Stimulated activated CD4-positive, alpha-beta T cell treated with anti-CD3 and anti-CD28 coated beads, Interleukin-1b, Interleukin-23, amount 100 ng/mL, for 24 hours (primary cell): Measurements from ENCODE around the gene RBM42.
"Not testable (repeated sequence)": the region's sequence is repeated elsewhere in the genome, so short reads cannot be mapped to it uniquely, and the experiment has no call there.

Source experiments
- DNase-seq, 4 experiments: peaks; one replicate each; pipeline ENCODE4 v3.0.0-alpha.2; 2020; ENCODE audit warnings: low read depth in 4 of 4, low spot score in 1 of 4

The RBM42 gene

GRCh38 chr19:35628565-35629331 lies at the start of gene RBM42:
Gene RBM42 (plus strand): TSS chr19:35629036. CDS start chr19:35629154, 118 bp downstream.
- peak; percentile 85 to 94 (median 92) for DNase-seq

- DNase-seq: no peak
Measured at GRCh38 chr19:35582760-35583159, 46.1 kb upstream of the RBM42 start.

- DNase-seq: no peak
Measured at GRCh38 chr19:35585848-35586247, 43.0 kb upstream of the RBM42 start, which contains the start of gene PMIS2. Gene PMIS2 (plus strand): TSS chr19:35586173. CDS start chr19:35586260, 87 bp downstream.

GRCh38 chr19:35587321-35587720 lies 41.5 kb upstream of the RBM42 start:
- no peak for DNase-seq

- no peak for DNase-seq
Measured at GRCh38 chr19:35590875-35591274, 38.0 kb upstream of the RBM42 start.

GRCh38 chr19:35592226-35592625 lies 36.6 kb upstream of the RBM42 start:
- DNase-seq: no peak

GRCh38 chr19:35595026-35595425 lies 33.8 kb upstream of the RBM42 start:
- not testable (repeated sequence) for DNase-seq

- no peak for DNase-seq
Measured at GRCh38 chr19:35595928-35596327, 32.9 kb upstream of the RBM42 start.

GRCh38 chr19:35596366-35596999 lies 32.4 kb upstream of the RBM42 start:
- DNase-seq: no peak

GRCh38 chr19:35601971-35602370 lies 26.9 kb upstream of the RBM42 start:
- no peak for DNase-seq

- DNase-seq: not testable (repeated sequence)
Measured at GRCh38 chr19:35604436-35604835, 24.4 kb upstream of the RBM42 start.

GRCh38 chr19:35607170-35607569 lies 21.7 kb upstream of the RBM42 start:
- not testable (repeated sequence) for DNase-seq

- DNase-seq: no peak
Measured at GRCh38 chr19:35607661-35608060, 21.2 kb upstream of the RBM42 start.

- no peak for DNase-seq
Measured at GRCh38 chr19:35608251-35608650, 20.6 kb upstream of the RBM42 start.

GRCh38 chr19:35609851-35610353 lies 18.9 kb upstream of the RBM42 start:
- DNase-seq: no peak

- no peak for DNase-seq
Measured at GRCh38 chr19:35612224-35612558, 16.6 kb upstream of the RBM42 start.

- peak; percentile 83 to 95 (median 92) for DNase-seq
Measured at GRCh38 chr19:35612559-35613321, 16.1 kb upstream of the RBM42 start, which contains the start of gene HAUS5. Gene HAUS5 (plus strand): TSS chr19:35612735. CDS start chr19:35612795, 60 bp downstream.

- no peak for DNase-seq
Measured at GRCh38 chr19:35613574-35613973, 15.3 kb upstream of the RBM42 start.

- DNase-seq: no peak
Measured at GRCh38 chr19:35615036-35615435, 13.8 kb upstream of the RBM42 start.

GRCh38 chr19:35618857-35619256 lies 10.0 kb upstream of the RBM42 start:
- no peak for DNase-seq

GRCh38 chr19:35619290-35619923 lies 9.4 kb upstream of the RBM42 start:
- DNase-seq: no peak
